D341Med (cell line): ENCODE data around the gene FNDC7.
"Not testable (repeated sequence)": the region's sequence is repeated elsewhere in the genome, so short reads cannot be mapped to it uniquely, and the experiment has no call there.

Experiments
- DNase-seq: peaks from one replicate; pipeline ENCODE4 v3.0.0; 2012; ENCODE audit warnings: low spot score

Gene FNDC7

GRCh38 chr1:108745980-108746381 lies 33.3 kb downstream of the FNDC7 start:
- DNase-seq = no peak

DNA sequence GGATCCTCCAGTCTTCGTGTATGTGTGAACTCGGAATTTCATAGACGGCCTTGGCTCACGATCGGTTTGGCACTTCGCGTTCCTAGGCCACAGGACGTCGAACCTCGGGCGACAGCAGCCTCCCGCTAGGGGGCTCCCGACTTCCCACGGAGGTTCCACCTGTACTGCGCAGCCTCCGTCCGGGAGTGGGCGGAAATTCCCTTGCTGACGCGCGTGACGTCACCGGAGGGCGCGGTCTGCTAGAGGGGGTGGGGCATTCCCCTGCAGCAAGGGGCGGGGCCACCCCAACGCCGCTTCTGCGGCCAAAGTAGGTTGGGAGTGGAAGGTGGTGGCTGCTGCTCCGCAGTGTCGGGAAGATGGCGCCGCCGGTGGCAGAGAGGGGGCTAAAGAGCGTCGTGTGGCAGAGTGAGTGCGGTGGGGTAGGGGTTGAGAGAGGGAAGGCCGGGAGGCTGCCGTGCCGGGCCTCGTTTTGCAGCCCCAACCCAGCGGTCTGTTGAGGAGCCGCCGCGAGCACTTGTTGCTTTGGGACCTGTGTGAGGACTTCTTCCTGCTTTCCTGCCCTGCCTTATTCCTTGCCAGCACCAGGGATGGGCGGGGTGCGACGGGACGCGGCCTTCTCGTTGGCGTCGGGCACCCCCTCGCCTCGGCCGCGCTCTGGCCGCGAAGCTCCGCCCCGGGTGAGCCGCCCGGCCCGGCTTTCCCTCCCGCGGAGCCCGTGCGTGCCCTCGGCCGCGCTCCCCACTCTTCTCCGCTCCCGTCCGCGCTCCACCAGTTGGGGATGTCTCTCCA lies 33.9 kb downstream of the FNDC7 start, which contains the start of gene STXBP3:
Gene STXBP3 (plus strand): TSS at position 293 of the 789 bp plus-strand sequence. CDS start 64 bp downstream, at position 357.
- DNase-seq = peak; percentile 96

DNA sequence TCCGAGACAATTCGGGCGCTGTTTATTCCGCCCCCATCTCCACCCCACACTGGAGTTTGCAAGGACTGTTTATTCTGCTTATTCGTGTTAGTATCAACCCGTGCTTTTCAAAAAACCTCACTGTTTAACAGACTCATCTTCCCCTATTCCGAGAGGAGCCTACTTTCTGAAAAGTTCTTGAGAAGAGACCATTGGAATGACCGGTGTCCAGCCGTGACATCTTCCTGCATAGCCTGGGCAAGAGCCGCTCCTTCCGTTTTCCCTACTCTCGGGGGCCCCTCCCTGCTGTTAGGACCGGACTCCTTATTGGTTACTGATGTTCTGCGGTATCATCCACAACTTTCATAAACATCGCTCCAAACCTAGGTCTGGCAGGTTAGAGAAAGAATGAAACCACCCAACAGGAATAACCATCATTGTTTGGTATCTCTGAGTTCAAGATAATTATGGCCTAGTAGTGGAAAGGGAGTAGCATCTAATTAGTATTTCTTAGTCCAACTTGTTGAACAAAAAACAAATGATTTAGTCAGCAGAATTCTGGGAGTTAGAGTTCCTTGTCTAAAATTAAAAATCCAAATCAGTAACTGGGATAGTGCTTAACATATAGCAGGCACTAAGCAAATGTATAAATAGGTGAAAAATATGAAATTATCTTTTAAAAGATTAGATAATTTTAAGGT lies 34.6 kb downstream of the FNDC7 start:
- peak; percentile 54 for DNase-seq

DNA sequence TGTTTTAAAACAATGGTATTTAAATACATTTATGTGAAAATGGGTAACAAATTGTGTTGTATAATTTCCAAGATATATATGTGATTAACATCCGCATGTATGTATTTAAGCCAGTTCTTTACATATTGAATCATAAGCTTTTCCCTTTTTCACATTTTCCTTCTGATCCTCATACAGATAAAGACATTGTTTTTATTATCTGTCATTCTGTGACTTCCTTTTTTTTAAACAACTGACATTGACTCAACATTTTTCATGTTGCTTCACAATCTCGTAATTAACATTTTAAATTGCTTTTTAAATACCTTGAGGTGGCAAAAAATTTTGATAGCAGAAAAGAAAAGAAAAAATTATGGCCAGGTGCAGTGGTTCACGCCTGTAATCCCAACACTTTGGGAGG lies 35.2 kb downstream of the FNDC7 start:
- no peak for DNase-seq

DNA sequence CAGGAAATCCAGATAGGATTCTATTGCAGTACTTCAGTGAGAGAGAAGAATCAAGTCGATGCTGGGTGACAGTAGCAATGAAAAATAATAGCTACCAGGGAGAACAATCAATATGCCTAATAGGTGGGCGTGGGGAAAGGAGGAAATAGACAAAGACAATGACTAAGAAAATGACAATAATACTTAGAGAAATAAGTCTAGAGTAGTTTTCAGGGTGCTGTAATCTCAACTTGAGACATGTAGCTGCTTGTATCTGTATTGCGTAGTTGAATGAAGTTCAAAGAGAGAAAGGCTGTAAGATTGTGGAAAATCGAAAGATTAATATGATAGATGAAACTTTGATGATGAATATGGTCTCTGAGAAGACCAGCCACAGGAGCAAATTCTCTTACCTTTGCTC lies 36.4 kb downstream of the FNDC7 start:
- DNase-seq = no peak

- DNase-seq = no peak
These were observed 37.9 kb downstream of the FNDC7 start for GRCh38 chr1:108750476-108751181.

DNA sequence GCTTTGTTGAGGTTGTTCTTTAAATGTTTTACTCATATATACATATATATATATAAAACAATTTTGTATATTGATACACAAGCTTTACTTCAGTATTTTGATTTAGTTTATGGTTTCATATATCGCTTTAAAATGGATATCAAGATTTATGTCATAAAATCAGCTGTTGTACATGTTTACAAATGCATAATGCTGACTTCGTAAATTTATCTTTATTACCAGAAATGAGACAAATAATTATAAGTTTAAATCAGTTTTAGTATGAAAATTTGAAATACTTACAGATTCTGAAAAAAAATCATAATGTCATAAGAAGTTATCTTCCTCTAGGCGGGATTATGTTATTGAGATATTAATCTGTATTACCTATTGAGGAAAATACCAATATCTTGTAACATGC lies 40.7 kb downstream of the FNDC7 start:
- DNase-seq = no peak

GRCh38 chr1:108758796-108759195 lies 46.1 kb downstream of the FNDC7 start:
- DNase-seq = no peak

DNA sequence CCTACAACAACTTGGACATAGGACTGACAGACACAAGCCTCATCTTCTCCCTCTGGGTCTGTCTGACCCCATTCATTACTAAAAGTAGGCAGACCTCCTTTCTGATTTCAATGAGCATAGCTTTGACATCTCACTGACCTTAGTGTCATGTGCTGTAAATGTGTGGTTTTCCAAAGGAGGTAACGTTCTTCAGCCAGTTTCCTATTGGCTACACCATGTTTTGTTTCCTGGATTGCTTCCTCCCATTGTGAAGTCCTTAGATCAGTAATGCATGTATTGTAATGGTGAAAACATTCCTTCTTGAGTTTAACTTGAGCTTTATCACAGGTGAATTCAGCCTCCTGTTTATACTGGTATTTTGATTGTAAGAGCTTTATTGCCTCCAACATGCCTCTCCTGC lies 54.4 kb downstream of the FNDC7 start:
- no peak for DNase-seq

DNA sequence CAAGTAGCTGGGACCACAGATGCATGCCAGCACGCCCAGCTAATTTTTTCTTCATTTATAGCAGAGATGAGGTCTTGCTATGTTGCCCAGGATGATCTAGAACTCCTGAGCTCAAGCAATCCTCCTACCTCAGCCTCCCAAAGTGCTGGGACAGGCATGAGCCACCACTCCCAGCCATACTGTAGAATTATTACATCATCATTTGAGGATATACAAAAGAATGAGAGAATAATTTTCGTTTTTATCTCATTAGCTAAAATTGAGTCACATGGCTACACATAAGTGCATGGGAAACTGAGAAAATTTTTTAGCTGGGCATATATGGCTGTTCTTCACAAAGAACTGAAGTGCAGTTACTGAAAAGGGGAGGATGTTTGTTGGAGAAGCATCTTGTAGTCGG lies 55.0 kb downstream of the FNDC7 start:
- DNase-seq = no peak

GRCh38 chr1:108777839-108778238 lies 65.1 kb downstream of the FNDC7 start:
- DNase-seq = no peak

DNA sequence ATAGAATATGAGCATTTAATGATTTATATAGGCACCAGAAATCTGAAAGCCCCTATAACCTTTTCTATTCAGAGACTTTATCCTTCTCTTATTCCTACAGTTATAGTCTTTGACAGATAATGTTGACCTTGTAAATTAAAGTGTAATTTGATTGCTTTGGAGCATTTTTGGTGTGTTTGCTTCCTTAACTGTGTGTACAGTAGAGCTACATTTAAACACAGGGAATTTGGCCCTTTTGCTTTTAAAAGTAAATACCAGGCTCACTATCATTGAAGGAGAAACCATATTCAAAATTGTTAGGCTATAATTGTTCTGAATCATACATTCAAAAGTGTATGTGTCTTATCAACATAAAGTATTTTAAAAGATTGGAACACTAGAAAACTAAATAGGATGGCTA lies 66.7 kb downstream of the FNDC7 start:
- no peak for DNase-seq

GRCh38 chr1:108780937-108781574 lies 68.3 kb downstream of the FNDC7 start:
- DNase-seq = no peak

- DNase-seq = not testable (repeated sequence)
These were observed 68.9 kb downstream of the FNDC7 start for GRCh38 chr1:108781575-108781944.

DNA sequence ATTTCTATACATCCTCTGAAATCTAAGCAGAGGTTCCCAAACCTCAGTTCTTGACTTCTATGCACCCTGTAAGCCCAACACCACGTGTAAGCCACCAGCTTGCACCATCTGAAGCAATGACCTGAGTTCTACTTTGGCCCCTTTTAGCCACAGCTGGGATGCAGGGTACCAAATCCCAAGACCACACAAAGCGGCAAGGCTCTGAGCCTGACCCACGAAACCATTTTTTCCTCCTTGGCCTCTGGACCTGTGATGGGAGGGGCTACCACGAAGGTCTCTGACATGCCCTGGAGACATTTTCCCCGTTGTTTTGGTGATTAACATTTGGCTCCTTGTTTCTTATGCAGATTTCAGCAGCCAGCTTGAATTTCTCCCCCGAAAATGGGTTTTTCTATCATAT lies 72.6 kb downstream of the FNDC7 start:
- no peak for DNase-seq

GRCh38 chr1:108785880-108786279 lies 73.2 kb downstream of the FNDC7 start:
- DNase-seq = no peak

GRCh38 chr1:108791790-108792189 lies 79.1 kb downstream of the FNDC7 start:
- no peak for DNase-seq
